GM18520 (cell line): ENCODE data around the gene MRPS12.
A peak's percentile ranks its signal among the peaks of the same experiment; 100 is the strongest.

Source experiments
- ATAC-seq: cut with Tn5 transposase; IDR thresholded peaks from one replicate; pipeline ENCODE4 v1.9.1; 2021; ENCODE audit not compliant: unreplicated experiment

The MRPS12 gene

DNA sequence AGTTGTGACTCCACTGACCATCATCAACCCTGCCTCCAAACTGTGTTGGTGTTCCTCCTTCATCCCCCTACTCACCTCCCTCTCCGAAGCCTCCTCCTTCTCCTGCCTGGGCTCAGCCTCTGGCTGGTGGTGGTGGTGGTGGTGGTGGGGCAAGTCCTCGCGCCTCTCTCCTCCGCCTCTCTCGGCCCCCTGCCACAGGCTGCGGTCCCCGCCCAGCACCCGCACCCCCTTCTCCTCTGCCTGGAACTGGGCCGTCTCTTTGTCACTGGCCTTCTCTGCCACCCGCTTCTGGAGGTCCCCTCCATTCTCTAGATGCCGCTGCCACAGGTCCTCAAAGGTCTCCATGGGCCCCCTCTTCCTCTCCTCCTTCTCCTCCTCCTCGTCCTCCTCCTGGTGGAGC, 20.3 kb upstream of the MRPS12 start:
- ATAC-seq, result no peak

DNA sequence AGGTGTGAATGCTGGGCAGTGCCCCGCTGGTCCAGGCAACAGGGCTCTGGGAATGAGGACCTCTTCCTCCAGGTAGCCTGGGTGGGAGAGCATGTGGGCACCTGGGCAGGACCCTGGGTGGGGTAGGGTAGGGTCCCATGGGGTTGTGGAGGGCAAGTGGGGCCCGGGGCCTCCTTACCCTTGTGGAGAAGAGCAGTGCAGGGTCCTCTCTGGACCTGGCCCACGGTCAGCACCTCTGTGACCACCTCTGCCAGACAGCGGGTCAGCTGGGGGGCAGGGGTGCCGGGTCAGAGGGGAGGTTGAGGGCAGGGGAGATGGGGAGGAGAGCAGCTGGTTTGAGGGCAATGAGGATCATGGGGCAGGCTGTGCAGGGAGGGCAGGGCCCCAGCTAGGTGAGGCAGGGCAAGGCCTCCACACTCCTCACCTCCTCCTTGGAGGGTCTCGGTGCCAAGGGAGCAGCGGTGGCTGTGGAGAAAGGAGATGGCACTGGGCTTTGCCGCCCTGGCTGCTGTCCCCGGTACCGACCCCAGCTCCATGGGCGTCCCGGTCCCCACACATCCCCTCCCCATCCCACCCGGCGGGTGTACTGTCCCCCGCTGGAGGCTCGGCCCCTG, 19.2 kb upstream of the MRPS12 start:
- ATAC-seq, result no peak

DNA sequence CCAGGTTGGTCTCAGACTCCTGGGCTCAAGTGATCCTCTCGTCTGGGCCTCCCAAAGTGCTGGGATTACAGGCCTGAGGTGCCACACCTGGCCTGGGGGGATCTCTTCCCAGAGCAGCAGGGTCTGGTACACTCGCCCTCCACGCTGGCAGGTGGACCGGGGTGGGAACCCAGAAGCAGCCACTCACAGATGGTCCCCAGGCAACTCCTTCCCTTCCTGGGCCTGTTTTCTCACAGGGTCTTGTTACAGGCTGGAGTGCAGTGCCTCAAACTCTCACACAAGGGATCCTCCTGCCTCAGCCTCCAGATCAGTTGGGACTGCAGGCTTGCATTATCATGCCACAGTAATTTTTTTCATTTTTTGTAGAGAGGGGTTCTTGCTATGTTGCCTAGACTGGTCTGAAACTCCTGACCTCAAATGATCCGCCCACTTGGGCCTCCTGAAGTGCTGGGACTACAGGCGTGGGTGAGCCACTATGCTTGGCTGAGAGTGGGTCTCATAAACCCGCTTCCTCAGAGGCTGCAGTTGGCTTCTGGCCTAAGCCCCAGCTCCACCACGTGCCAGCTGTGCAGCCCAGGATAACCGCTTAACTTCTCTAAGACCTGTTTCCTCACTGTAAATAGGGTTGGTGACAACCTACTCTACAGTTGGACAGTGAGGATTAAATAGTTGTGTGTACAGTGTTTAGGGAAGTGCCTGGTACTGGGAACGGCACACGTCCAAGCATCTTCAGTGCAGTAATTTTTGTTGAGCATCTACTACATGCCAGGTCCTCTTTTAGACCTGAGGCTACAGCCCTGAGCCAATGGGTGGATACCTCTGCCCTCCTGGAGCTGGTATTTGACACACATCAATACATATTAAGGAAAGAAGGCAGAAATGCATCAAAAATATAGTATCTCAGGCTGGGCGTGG, 17.9 kb upstream of the MRPS12 start:
- no peak for ATAC-seq

DNA sequence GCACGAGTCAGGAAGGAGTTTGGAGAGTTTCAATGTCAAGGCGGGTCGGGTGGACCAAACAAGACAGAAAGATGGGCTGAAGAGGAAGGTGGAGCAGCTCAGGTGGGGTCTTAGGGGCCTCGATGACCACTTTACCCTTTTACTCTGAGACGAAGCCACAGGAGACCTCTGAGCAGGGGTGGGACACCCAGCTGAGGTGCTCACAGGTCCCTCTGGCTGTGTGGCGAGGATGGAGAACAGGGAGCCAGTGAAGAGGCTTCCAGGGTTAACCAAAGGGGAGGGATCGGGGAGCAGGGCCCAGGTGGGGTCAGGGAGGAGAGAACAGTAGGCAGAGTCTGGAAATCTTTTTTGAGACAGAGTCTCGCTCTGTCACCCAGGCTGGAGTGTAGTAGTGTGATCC, 16.8 kb upstream of the MRPS12 start:
- no peak for ATAC-seq

DNA sequence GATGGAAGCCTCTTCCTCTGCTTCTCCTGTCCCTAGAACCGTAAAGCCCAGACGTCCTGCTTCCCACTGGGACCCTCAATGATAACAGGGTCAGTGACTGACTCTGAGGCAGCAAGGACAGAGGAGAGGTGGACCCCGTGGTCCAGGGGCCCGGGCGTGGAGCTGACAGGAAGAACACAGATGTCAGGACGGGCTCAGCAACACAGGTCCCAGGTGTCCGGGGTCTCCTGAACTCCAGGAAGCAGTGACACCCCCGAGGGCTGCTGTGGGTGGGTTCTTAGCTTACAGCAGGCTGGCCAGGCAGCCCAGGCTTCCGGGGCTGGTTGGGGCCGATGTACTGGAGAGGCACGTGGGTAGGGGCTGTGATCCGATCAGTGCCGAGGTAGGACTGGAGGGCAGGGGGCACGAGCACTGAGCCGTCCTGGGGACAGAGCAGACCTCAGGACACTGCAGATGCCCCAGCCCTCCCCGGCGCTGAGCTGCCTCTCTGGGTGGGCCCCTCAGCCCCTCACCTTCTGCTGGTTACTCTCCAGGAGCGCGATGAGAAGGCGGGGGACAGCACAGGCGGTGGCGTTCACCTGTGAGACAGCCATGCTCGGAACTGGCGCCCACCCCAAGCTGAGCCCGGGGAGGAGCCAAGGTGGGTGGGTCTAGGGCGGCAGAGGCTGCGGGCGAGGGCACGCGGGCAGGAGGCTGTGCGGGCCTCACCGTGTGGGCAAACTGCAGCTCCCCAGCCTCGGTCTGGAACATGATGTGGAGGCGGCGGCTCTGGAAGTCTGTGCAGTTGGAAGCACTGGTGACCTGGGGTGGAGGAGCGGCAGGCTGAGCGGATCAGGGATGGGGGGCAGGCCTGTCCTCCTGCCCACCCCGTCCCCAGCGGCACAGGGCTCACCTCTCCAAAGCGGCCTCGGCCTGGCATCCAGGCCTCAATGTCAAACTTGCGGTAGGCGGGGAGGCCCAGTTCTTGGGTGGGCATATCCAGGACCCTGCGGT, 15.1 kb upstream of the MRPS12 start:
- ATAC-seq, result no peak

DNA sequence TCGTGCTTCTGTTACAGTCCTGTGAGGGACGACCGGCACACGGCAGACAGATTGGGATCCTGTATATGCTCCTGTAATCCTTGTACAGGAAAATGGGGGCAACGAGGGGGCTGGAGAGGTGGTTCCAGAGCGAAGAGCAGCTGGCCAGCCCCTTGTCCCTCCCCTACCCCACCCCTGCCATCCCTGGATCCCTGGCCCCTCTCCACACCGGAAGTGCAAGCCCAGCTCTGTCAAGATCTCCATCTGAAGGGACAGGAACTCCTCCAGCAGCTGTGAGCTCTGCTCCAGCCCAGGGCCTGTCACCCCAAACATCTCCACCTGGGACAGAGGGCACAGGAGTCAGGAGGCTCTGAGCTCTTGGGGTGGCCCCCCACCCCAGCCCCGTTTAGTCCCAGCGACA, 13.2 kb upstream of the MRPS12 start:
- ATAC-seq, result no peak

DNA sequence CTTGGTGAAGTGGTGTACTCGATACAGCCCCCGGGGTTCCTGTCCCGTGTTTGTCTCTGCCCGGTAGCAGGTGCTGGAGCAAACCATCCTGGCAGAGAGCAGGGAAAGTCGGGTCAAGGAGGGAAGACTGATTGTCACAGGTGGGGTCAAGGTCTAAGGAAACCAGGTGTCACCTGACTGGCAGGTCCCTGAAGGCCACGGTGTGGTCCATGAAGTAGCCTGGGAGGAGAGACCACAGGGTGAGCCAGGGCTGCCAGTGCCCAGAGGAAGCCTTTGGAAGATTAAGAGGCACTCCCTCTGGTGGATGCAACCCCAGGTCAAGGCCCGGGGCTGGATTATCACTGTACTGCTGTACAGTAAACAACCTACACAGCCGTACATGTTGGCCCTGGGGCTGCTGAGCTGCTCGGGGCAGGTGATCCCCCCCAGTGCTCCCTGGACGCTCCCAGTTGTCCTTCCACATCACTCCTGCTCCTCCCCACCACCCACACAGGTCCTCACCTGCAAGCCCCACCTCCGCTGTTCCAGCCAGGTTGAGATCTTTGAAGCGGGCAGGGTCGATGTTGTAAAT, 12.7 kb upstream of the MRPS12 start:
- no peak for ATAC-seq

DNA sequence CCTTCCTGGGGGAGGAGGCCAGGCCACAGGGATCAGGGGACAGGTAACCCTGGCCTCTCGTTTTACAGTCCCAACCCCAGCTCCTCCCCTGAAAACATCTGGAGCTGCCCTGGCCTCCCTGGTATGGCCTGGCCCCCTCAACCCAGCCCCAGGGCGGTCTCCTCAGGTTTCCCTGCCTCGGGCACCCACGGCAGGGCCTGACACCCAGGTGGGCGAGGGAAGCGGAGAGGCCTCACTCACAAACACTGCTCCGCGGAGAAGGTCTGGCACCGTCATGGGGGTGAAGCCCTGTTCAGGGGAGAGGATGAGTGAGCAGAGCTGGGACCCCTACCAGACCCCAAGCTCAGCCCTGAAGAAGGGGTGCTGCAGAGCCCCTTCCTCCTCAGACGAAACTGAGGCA, 12.2 kb upstream of the MRPS12 start:
- ATAC-seq, result no peak

DNA sequence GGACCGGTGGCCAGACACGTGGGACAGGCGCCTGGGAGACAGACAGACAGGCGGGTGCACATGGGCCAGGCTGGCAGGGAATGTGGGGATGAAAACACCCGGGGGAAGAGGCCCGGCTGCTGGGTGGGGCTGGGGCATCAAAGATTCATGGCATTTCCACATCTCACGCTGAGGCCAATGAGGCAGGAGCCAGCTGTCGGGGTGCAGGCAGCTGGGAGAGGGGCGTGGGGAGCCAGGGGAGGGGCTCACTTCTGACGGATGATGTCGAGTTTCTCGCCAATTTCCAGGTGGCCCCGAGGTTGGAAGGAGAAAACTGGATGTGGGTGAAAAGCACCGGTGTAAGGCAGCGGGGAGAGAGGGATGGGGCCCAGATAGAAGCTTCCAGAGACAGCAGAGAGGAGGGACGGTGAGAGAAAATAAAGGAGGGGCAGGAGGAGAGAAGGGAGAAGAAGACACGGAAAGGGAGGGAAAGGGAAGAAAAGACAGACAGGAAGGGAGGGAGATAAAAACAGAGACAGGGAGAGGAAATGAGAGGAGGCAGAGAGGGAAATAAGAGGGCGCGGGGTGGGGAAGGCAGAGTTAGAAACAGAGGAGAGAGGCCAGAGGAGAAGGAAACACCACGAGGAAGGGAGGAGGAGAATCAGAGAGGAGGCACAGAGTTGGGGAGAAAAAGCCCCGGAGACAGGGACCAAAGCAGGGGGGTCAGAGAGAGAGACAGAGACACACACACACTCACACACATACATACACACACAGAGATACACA, 10.7 kb upstream of the MRPS12 start:
- ATAC-seq, result no peak

DNA sequence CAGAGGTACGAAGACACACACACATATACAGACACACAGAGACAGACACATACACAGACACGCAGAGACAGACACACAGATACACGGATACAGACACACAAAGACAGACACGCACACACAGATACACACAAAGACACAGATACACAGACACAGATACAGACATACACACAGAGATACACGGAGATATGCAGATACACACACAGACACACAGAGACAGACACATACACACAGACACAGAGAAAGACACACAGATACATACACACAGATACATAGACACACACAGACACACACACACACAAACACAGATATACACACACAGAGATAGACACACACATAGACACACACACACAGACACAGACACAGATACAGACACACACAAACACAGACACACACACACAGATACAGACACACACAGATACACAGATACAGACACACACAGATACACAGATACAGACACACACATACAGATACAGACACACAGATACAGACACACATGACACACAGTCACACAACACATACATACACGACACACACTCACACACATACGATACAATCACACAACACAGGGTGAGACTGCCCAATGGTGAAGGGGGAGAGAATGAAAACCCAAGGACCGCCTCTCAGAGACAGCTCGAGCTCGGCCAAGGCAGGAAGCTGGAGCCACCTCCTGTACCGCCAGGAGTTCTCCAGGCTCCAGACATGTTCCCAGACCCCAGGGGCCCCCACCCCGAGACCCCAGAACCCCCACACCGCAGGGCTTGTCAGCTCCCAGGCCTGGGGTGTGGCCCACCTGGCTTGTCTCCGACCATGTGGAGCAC, 9.9 kb upstream of the MRPS12 start:
- no peak for ATAC-seq

DNA sequence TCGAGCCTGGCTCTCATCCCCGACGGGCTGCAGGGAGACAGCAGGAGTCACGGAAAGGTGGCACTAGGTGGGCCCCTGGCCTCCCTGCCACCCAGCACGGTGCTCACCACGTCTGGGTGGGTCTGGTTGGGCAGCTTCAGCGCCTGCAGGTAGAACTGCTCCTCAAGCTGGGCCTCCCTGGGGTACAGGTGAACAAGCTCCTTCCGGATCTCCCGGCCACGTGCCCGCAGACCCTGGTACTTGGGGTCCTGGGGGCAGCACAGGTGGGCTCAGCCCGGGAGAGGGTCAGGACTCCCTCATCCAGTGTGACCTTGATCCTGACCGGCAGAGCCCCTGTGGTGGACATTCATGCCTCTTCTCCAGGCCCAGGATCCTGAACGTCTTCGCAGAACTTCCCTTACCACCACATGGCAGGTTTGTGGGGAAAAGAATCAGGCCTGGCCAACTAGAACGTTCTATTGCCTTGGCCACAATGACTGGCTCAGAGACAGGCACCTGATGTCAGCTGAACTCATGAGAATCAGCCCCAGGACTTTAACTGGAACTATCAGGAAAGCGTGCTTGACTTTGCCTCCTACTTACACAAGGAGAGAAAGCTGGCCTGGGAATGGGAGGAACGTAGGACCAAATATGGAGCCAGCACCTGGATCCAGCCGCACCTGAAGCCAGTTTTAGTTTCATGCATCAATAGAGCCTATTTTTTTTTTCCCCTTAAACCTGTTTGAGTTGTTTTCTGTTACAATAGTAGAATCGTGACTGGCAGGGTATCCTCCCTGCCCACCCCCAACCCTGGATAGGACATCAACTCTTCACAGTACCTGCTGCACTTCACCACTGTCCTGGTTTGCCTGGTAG, 9.1 kb upstream of the MRPS12 start:
- ATAC-seq, result no peak

DNA sequence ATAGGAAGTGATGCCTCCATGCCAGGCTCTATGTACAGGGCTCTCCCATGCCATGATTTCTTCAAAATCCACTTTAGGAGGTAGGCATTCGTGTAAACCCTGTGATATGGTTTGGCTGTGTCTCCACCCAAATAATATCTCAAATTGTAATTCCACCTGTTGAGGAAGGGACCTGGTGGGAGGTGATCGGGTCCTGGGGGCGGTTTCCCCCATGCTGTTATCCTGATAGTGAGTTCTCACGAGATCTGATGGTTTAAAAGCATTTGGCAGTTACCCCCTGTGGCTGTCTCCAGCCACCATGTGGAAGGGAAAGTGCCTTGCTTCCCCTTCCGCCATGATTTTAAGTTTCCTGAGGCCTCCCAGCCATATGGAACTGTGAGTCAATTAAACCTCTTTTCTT, 8.3 kb upstream of the MRPS12 start:
- no peak for ATAC-seq

DNA sequence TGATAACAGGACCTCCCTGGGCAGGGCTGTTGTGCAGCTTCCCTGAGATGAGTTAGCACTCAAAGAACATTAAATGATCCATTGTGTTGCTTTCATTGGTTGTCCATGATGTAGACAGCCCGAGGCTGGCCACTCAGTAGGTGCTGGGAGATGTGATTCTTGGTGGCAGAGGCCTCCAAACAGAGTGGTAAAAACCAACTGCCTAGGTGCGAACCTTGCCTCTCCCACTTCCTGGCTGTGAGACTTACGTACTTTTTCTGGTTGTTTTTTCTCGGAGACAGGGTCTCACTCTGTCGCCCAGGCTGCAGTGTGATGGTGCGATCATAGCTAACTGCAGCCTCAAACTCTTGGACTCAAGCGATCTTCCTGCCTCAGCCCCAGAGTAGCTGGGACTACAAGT, 6.4 kb upstream of the MRPS12 start:
- no peak for ATAC-seq

DNA sequence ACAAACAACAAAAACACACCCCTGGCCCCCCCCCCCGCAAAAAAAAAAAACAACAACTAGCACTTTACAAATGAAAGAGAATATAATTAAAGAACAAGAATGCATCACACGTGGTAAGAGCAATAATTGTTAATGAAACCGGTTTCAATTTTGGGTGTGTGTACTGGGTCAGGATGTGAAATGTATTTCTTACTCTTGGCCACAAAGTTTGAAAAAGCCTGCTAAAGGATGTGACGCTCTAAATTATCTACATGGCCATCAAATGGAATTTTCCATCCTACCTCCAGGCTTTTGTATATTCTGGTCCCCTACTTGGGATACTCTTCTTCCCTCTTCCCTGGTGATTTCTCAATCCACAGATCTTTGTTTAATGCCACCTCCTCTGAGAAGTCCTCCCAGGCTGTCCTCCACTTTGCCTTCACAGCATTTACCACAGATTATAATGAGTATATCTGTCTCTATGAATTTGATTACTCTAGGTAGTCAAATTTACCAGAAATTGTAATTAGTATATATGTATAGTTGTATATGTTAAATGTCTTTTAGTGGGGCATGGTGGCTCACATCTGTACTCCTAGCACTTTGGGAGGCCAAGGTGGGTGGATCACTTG, 2.2 kb upstream of the MRPS12 start:
- no peak for ATAC-seq

DNA sequence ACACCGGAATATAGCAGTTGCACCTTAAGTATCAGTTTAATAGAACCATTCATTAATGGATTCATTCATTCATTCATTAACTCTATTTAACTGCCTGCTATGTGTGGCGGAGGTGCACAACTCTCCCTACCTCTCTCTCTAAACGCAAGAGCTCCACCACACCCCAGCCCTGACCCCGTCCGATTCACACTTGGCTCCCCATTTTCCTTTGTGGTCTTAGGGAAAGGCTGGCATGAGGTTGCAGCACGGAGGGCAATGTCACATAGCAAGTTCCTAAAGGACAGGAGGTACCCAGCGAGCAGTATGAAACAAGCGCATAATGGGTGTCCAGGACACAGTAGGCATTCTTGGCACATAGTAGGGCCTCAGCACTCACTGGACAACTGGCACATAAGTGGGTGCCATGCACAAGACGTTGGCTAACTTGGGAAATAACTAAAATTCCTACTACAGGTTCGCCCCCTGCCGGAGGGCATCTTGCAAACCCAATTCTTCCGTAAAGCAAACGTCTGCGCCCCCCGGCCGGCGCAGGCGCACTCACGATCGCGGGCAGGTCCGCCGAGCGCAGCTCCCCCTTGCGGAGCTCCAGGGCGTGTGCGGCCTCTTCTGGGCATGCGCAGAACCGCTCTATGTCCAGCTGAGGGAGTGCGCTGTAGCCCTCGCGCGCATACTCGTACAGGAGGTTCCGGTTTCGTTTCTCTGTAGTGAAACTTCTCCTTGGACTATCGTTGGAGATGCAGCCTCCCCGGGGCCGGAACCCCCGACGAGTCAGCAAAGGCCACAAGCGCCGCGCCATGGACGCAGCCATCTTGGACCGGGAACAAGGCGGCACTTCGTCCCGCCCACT, 592 bp upstream of the MRPS12 start, which contains the start of gene SARS2:
SARS2 (minus strand) TSS at position 835 of the 847 bp plus-strand sequence; CDS start at position 808, 27 bp downstream.
- ATAC-seq, result peak; percentile 60

DNA sequence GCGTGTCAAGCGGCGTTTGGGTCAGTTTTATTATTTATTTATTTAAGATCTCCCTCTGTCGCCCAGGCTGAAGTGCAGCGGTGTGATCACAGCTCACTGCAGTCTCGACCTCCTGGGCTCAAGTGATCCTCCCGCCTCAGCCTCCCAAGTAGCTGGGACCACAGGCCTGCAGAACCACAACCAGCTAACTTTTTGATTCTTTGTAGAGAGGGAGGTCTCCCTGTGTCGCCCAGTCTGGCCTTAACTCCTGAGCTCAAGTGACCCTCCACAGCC, 713 bp downstream of the MRPS12 start:
- ATAC-seq, result no peak

DNA sequence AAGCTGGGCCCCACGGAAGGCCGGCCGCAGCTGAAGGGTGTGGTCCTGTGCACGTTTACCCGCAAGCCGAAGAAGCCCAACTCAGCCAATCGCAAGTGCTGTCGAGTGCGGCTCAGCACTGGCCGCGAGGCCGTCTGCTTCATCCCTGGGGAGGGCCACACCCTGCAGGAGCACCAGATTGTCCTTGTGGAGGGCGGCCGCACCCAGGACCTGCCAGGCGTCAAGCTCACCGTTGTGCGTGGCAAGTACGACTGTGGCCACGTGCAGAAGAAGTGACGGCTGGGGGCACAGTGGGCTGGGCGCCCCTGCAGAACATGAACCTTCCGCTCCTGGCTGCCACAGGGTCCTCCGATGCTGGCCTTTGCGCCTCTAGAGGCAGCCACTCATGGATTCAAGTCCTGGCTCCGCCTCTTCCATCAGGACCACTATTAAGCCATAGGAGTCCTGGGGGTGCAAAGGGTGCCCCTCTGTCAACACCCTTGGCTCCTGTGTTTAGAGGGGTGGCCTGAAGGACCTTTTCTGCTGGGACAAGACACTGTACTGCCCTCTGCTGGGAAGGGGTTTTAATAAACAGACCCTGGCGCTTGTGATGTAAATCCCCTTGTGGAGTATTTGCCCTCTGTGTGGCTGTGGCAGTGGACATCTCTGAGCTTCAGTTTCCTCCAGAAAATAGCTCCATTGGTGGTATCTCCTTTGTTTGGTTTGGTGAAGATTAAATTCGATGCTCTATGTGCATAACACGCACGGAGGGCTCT, 1.9 kb downstream of the MRPS12 start:
- ATAC-seq, result no peak
